ENCODE data around the gene GCN1.

The GCN1 gene

DNA sequence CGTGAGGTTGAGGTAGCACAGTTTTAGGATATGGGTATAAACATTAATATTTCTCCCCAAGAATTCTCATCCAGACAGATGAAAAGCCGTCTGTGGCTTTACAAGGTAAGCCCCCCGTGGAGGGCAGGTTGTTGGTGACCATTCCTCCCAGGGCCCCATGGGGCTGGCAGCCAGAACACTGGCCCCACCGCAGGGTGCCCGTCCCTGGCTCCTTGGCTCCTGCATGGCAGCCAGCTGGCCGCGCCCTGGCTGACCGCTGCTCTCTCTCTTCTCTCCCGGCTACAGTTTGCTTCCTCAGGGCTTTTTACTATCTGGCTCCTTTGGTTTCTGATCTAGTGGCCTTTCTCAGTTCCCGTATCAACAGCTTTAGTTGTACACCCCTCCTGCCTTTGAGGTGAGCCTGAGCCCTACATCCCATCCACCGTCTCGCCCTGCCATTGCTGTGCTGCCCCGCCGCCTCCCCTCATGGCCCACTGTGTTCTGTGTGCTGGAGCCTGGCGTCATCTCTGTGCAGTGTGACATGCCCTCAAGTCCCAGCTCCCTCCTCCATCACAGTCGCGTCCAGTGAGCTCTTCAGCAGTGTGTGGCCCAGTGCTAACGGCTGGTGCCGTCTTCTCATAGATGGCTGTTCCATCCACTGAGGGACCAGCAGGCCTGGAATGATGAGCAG is 103.8 kb downstream of the GCN1 start:
- Histone ChIP-seq H3K9ac (ENCODE audit: low read depth, low read length, poor library complexity, severe bottlenecking) (no peak overlapping the region), H3F3A (ENCODE audit: low read depth) (no peaks in the 10 kb centered on the region), H2AFZ (ENCODE audit: low read length) (no peak overlapping the region), H4K20me1 (ENCODE audit: insufficient read depth, low read length, poor library complexity, severe bottlenecking) (peaks cover 4% of the 10 kb centered on the region), H3K4me3 (ENCODE audit: low read length, poor library complexity, severe bottlenecking) (no peak overlapping the region), H3K9me3 (ENCODE audit: insufficient read depth, low read depth, low read length) (no peaks in the 10 kb centered on the region), H3K36me3 (ENCODE audit: insufficient read depth, low read length) (peaks cover 8% of the 10 kb centered on the region; the same call in 1 of the 2 replicates), H3K79me2 (ENCODE audit: insufficient read depth, low read length) (no peaks in the 10 kb centered on the region), H3K27me3 (ENCODE audit: insufficient read depth, low read length, poor library complexity, severe bottlenecking) (no peaks in the 10 kb centered on the region), H3K4me2 (ENCODE audit: low read depth, low read length, poor library complexity, severe bottlenecking) (no peak overlapping the region), H3K9me2 (replicated peaks; ENCODE audit: low read depth, low read length) (no peaks in the 10 kb centered on the region), H3K4me1 (ENCODE audit: insufficient read depth, low read length, poor library complexity, severe bottlenecking) (peaks cover 20% of the 10 kb centered on the region)
- TF ChIP-seq EZH2phosphoT487 (IDR thresholded peaks at IDR 0.05; ENCODE audit: borderline replicate concordance) = no peak
- TF ChIP-seq, protein P1, sequence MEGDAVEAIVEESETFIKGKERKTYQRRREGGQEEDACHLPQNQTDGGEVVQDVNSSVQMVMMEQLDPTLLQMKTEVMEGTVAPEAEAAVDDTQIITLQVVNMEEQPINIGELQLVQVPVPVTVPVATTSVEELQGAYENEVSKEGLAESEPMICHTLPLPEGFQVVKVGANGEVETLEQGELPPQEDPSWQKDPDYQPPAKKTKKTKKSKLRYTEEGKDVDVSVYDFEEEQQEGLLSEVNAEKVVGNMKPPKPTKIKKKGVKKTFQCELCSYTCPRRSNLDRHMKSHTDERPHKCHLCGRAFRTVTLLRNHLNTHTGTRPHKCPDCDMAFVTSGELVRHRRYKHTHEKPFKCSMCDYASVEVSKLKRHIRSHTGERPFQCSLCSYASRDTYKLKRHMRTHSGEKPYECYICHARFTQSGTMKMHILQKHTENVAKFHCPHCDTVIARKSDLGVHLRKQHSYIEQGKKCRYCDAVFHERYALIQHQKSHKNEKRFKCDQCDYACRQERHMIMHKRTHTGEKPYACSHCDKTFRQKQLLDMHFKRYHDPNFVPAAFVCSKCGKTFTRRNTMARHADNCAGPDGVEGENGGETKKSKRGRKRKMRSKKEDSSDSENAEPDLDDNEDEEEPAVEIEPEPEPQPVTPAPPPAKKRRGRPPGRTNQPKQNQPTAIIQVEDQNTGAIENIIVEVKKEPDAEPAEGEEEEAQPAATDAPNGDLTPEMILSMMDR (conservative IDR thresholded peaks at IDR 0.05; ENCODE audit: low read length) = no peak

DNA sequence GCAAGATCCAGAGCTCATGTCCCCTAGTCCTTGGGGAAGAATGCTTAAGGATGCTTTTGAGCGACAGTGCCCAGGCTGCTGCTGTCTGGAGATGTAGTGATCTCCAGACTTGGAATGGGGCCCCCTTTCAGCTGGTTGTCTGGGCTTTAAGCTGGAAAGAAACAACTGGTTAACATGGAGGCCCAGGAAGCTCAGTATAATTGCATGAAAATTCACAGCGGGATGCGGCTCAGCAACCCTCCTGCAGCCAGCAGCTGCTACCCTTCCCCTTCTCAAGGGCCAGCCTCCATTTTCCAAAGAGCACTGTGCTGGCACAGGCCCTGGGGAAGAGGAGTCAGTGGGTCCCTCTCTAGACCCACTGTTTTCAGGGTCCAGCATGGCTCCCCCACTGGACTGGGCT is 104.3 kb downstream of the GCN1 start:
- H2AFZ ChIP-seq (ENCODE audit: low read length) = no peak overlapping the region
- H3K27me3 ChIP-seq (ENCODE audit: insufficient read depth, low read length, poor library complexity, severe bottlenecking) = no peaks in the 10 kb centered on the region
- no peaks in the 10 kb centered on the region for H3K9me2 ChIP-seq (replicated peaks; ENCODE audit: low read depth, low read length)
- no peaks in the 10 kb centered on the region for H3K9me3 ChIP-seq (ENCODE audit: insufficient read depth, low read depth, low read length)
- H3K4me2 ChIP-seq (ENCODE audit: low read depth, low read length, poor library complexity, severe bottlenecking) = no peak overlapping the region
- H3K4me1 ChIP-seq (ENCODE audit: insufficient read depth, low read length, poor library complexity, severe bottlenecking) = peaks cover 20% of the 10 kb centered on the region
- no peaks in the 10 kb centered on the region for H3F3A ChIP-seq (ENCODE audit: low read depth)
- H3K4me3 ChIP-seq (ENCODE audit: low read length, poor library complexity, severe bottlenecking) = no peak overlapping the region
- TF ChIP-seq EZH2phosphoT487 (IDR thresholded peaks at IDR 0.05; ENCODE audit: borderline replicate concordance) = no peak
- TF ChIP-seq, protein P1 (conservative IDR thresholded peaks at IDR 0.05; ENCODE audit: low read length) = no peak
- peaks cover 5% of the 10 kb centered on the region; the same call in 1 of the 2 replicates for H3K36me3 ChIP-seq (ENCODE audit: insufficient read depth, low read length)
- H3K9ac ChIP-seq (ENCODE audit: low read depth, low read length, poor library complexity, severe bottlenecking) = no peak overlapping the region
- H3K79me2 ChIP-seq (ENCODE audit: insufficient read depth, low read length) = no peaks in the 10 kb centered on the region
- H4K20me1 ChIP-seq (ENCODE audit: insufficient read depth, low read length, poor library complexity, severe bottlenecking) = peaks cover 4% of the 10 kb centered on the region

DNA sequence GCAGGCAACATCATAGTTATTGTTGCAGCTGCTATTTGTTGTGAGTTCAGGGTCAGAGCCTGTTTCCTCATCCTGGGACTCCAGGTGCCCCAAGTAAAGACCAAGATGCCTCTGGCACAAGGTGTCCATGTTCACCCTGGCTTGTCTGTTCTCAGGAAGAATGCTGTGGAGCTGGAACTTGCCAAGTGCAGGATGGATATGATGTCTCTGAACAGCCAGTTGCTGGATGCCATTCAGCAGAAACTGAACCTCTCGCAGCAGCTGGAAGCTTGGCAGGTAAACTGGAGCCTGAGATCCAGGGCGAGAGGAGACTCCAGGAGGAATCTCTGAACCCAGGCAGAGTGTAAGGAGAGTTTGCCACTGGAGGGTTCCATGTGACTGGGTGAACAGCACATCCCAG is 104.7 kb downstream of the GCN1 start:
- Histone ChIP-seq H3K9me2 (replicated peaks; ENCODE audit: low read depth, low read length) (no peaks in the 10 kb centered on the region), H3K4me1 (ENCODE audit: insufficient read depth, low read length, poor library complexity, severe bottlenecking) (peaks cover 20% of the 10 kb centered on the region), H3K9ac (ENCODE audit: low read depth, low read length, poor library complexity, severe bottlenecking) (no peak overlapping the region), H3K36me3 (ENCODE audit: insufficient read depth, low read length) (peaks cover 4% of the 10 kb centered on the region; the same call in 1 of the 2 replicates), H3K27me3 (ENCODE audit: insufficient read depth, low read length, poor library complexity, severe bottlenecking) (no peaks in the 10 kb centered on the region), H3K9me3 (ENCODE audit: insufficient read depth, low read depth, low read length) (no peaks in the 10 kb centered on the region), H3K4me3 (ENCODE audit: low read length, poor library complexity, severe bottlenecking) (no peak overlapping the region), H4K20me1 (ENCODE audit: insufficient read depth, low read length, poor library complexity, severe bottlenecking) (peaks cover 4% of the 10 kb centered on the region), H2AFZ (ENCODE audit: low read length) (no peak overlapping the region), H3K4me2 (ENCODE audit: low read depth, low read length, poor library complexity, severe bottlenecking) (no peak overlapping the region), H3K79me2 (ENCODE audit: insufficient read depth, low read length) (no peaks in the 10 kb centered on the region), H3F3A (ENCODE audit: low read depth) (no peaks in the 10 kb centered on the region)
- TF ChIP-seq EZH2phosphoT487 (IDR thresholded peaks at IDR 0.05; ENCODE audit: borderline replicate concordance) = no peak
- TF ChIP-seq, protein P1 (conservative IDR thresholded peaks at IDR 0.05; ENCODE audit: low read length) = no peak

Data from Loucy (cell line).